Brain pericyte (primary cell): ENCODE results near the gene ZNF536.
"Not testable (repeated sequence)": the region's sequence is repeated elsewhere in the genome, so short reads cannot be mapped to it uniquely, and the experiment has no call there.

Experiments
- DNase-seq: peaks from one replicate; pipeline ENCODE4 v3.0.0-alpha.2; 2012; ENCODE audit warnings: low read depth, low spot score

The ZNF536 gene

GRCh38 chr19:30388327-30388726 is 16.1 kb downstream of the ZNF536 start:
- DNase-seq, result no peak

- DNase-seq, result no peak
These were observed 16.6 kb downstream of the ZNF536 start for GRCh38 chr19:30388819-30389218.

GRCh38 chr19:30390356-30390988 is 18.3 kb downstream of the ZNF536 start:
- no peak for DNase-seq

GRCh38 chr19:30391052-30391451 is 18.9 kb downstream of the ZNF536 start:
- no peak for DNase-seq

- DNase-seq, result no peak
These were observed 19.7 kb downstream of the ZNF536 start for GRCh38 chr19:30391554-30392551.

GRCh38 chr19:30393046-30393445 is 20.9 kb downstream of the ZNF536 start:
- DNase-seq, result no peak

GRCh38 chr19:30393729-30394480 is 21.7 kb downstream of the ZNF536 start:
- DNase-seq, result no peak

GRCh38 chr19:30394481-30395151 is 22.4 kb downstream of the ZNF536 start:
- DNase-seq, result no peak

GRCh38 chr19:30395283-30395682 is 23.1 kb downstream of the ZNF536 start:
- DNase-seq, result no peak

- DNase-seq, result not testable (repeated sequence)
These were observed 26.4 kb downstream of the ZNF536 start for GRCh38 chr19:30398539-30398938.

- DNase-seq, result no peak
These were observed 29.8 kb downstream of the ZNF536 start for GRCh38 chr19:30401956-30402355.

GRCh38 chr19:30402436-30403202 is 30.4 kb downstream of the ZNF536 start:
- no peak for DNase-seq

GRCh38 chr19:30403203-30403985 is 31.2 kb downstream of the ZNF536 start:
- DNase-seq, result no peak

GRCh38 chr19:30406220-30407067 is 34.3 kb downstream of the ZNF536 start:
- DNase-seq, result no peak

- DNase-seq, result no peak
These were observed 35.0 kb downstream of the ZNF536 start for GRCh38 chr19:30407068-30407709.

GRCh38 chr19:30408734-30409301 is 36.6 kb downstream of the ZNF536 start:
- DNase-seq, result no peak

- DNase-seq, result no peak
These were observed 39.5 kb downstream of the ZNF536 start for GRCh38 chr19:30411714-30412113.

GRCh38 chr19:30416375-30416774 is 44.2 kb downstream of the ZNF536 start:
- DNase-seq, result no peak
